Psoas muscle (tissue), 8 donors: ENCODE measurements around the gene ATXN10. TPM values are rescaled to one million over a fixed set of nuclear protein-coding genes. Genes with fewer than 3 reads are reported as not detected.

Experiments used
- ATAC-seq, 4 donors: fragments of 200-7000 bp; cut with Tn5 transposase; one replicate each; pipeline ENCODE4 v1.9.1; 2020; ENCODE audit warnings: moderate library complexity in 3 of 4, mild to moderate bottlenecking in 2 of 4
- DNase-seq, 2 donors: peaks; one replicate each; pipeline ENCODE4 v3.0.0-alpha.2; 2020
- H3K27ac ChIP-seq: fragments of 200-600 bp; one replicate; pipeline ENCODE4 v1.8.0; 2022
- H3K27me3 ChIP-seq, 3 donors: fragments of 200-600 bp in 1 of 3; one replicate each; pipeline versions ENCODE4 v1.6.1 to v1.8.0; 2013 to 2022; ENCODE audit warnings: low read length in 2 of 3, mild to moderate bottlenecking in 2 of 3, moderate library complexity in 1 of 3; ENCODE audit not compliant: insufficient read depth in 3 of 3
- H3K36me3 ChIP-seq, 2 donors: fragments of 200-600 bp in 1 of 2; one replicate each; pipeline versions ENCODE4 v1.6.1 to v1.8.0; 2013 to 2022; ENCODE audit warnings: low read depth in 1 of 2, mild to moderate bottlenecking in 1 of 2, moderate library complexity in 1 of 2; ENCODE audit not compliant: insufficient read depth in 1 of 2
- H3K4me1 ChIP-seq: fragments of 200-600 bp; one replicate; pipeline ENCODE4 v1.8.0; 2022
- H3K4me3 ChIP-seq: fragments of 200-600 bp; one replicate; pipeline ENCODE4 v1.8.0; 2022; ENCODE audit warnings: mild to moderate bottlenecking
- H3K9me3 ChIP-seq: fragments of 200-600 bp; one replicate; pipeline ENCODE4 v1.8.0; 2022
- WGBS, 3 donors: extraction: QIAGEN DNeasy Blood & Tissue Kit; methylation state at CpG; one replicate each; pipeline versions ENCODE4 v1.1.6 to v1.1.7; 2013; 5-methylcytosine and 5-hydroxymethylcytosine counted together
- intact Hi-C, 2 donors: fragments of 100-400 bp; cut with DNase I; formaldehyde crosslinking; loops; one replicate each; pipeline versions ENCODE4 v1.11.0 to v1.14.2; 2022
- polyA plus RNA-seq, 3 donors: library from polyadenylated mRNA; stranded (reverse); fragments of 200-250 nt; gene quantifications; one replicate each; pipeline ENCODE4 v1.2.3, GENCODE V29; 2013
- total RNA-seq, 4 donors: library from RNA; stranded (reverse); fragmentation: NEBNext Ultra II Directional in 2 of 4; extraction: Animal tissue kit (Norgen Biotek cat#: 25700) in 2 of 4; gene quantifications; one replicate each; pipeline versions ENCODE4 v1.2.1 to v1.2.4, GENCODE V29; 2021 to 2023
- TF ChIP-seq, protein P1 (sequence below): fragments of 200-600 bp; IDR thresholded peaks from one replicate; pipeline ENCODE4 v1.8.0; 2022; ENCODE audit warnings: antibody characterized with exemption
- donor health status: healthy with polysubstance abuse.
- donor health status: DM: no; HTN: no; CAD: no; lungs with moderate emphysema.
- donor health status: Bipolar disorder and iron deficiency.
- donor health status: healthy.
- donor health status: DM: yes; HTN: yes; CAD: no.
- donor health status: DM: no; HTN: no; CAD: no.
- donor health status: DM: no; HTN: no; CAD: no.
- donor health status: DM: yes; HTN: yes; CAD: no.

ATXN10 gene
- total and polyA plus RNA-seq, 7 donors = 57.7 to 173 (median 115) TPM

GRCh38 chr22:45891471-45891995, 219.9 kb downstream of the ATXN10 start:
- no peaks in the 10 kb centered on the region for H3K9me3 ChIP-seq
- H3K4me1 ChIP-seq = no peaks in the 10 kb centered on the region
- peaks cover 0 to 59% (median 14%) of the 10 kb centered on the region in 3 donors for H3K27me3 ChIP-seq
- peak; percentile 9 to 38 for DNase-seq
- H3K36me3 ChIP-seq = no peaks in the 10 kb centered on the region
- no peak for ATAC-seq
- TF ChIP-seq, protein P1, sequence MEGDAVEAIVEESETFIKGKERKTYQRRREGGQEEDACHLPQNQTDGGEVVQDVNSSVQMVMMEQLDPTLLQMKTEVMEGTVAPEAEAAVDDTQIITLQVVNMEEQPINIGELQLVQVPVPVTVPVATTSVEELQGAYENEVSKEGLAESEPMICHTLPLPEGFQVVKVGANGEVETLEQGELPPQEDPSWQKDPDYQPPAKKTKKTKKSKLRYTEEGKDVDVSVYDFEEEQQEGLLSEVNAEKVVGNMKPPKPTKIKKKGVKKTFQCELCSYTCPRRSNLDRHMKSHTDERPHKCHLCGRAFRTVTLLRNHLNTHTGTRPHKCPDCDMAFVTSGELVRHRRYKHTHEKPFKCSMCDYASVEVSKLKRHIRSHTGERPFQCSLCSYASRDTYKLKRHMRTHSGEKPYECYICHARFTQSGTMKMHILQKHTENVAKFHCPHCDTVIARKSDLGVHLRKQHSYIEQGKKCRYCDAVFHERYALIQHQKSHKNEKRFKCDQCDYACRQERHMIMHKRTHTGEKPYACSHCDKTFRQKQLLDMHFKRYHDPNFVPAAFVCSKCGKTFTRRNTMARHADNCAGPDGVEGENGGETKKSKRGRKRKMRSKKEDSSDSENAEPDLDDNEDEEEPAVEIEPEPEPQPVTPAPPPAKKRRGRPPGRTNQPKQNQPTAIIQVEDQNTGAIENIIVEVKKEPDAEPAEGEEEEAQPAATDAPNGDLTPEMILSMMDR = no peak
- intact Hi-C loops = no loop called here
- no peak overlapping the region for H3K4me3 ChIP-seq
- WGBS, 3 donors = 61 to 72% (median 72%) methylated on average over 25 of the region's 25 CpGs
- no peak overlapping the region for H3K27ac ChIP-seq

- no peak overlapping the region for H3K27ac ChIP-seq
- TF ChIP-seq, protein P1 = no peak
- 62 to 70% (median 66%) methylated on average over 21 to 22 of the region's 22 CpGs for WGBS, 3 donors
- intact Hi-C loops = no loop called here
- peaks cover 0 to 58% (median 15%) of the 10 kb centered on the region in 3 donors for H3K27me3 ChIP-seq
- ATAC-seq (no peak), DNase-seq (peak; percentile 9 to 42)
- no peak overlapping the region for H3K4me3 ChIP-seq
- no peaks in the 10 kb centered on the region for H3K36me3 ChIP-seq
- no peaks in the 10 kb centered on the region for H3K9me3 ChIP-seq
- H3K4me1 ChIP-seq = no peaks in the 10 kb centered on the region
Measured at GRCh38 chr22:45891996-45892621, 220.5 kb downstream of the ATXN10 start.

- ATAC-seq = no peak
- H3K27ac ChIP-seq = no peak overlapping the region
- H3K27me3 ChIP-seq = peaks cover 0 to 54% (median 15%) of the 10 kb centered on the region in 3 donors
- intact Hi-C loops = no loop called here
- H3K4me3 ChIP-seq = no peak overlapping the region
- TF ChIP-seq, protein P1 = no peak
- 75 to 85% (median 75%) methylated on average over 15 to 16 of the region's 16 CpGs for WGBS, 3 donors
- H3K36me3 ChIP-seq = no peaks in the 10 kb centered on the region
- H3K9me3 ChIP-seq = no peaks in the 10 kb centered on the region
- no peaks in the 10 kb centered on the region for H3K4me1 ChIP-seq
- DNase-seq = peak; percentile 12 to 46
Measured at GRCh38 chr22:45892681-45893461, 221.2 kb downstream of the ATXN10 start.

DNA sequence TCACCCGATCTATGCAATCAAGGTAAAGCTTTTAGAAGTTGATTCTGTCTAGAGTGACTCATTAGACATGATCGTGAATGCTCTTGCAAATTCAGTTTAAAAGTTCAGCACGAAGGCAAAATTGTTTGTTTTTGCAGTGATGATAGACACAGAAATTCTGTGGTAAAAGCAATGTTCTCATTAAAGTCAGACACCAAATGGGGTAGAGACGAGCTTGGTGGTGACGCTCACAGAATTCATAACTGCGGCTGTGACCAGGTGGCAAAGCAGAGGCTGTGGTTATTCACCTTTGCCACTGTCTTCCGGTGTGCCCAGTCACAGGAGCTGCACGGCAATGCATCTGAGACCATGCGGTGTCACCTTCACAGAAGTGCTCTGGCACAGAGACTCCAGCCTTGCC, 221.9 kb downstream of the ATXN10 start:
- 73 to 84% (median 79%) methylated on average over 9 of the region's 9 CpGs for WGBS, 3 donors
- no peaks in the 10 kb centered on the region for H3K9me3 ChIP-seq
- TF ChIP-seq, protein P1 = no peak
- peaks cover 0 to 59% (median 16%) of the 10 kb centered on the region in 3 donors for H3K27me3 ChIP-seq
- DNase-seq (peak in 1 of 2 donors; percentile 10), ATAC-seq (no peak)
- no peaks in the 10 kb centered on the region for H3K36me3 ChIP-seq
- intact Hi-C loops = no loop called here
- no peak overlapping the region for H3K4me3 ChIP-seq
- no peaks in the 10 kb centered on the region for H3K4me1 ChIP-seq
- H3K27ac ChIP-seq = no peak overlapping the region

Other genes with a start within 250 kb of the ATXN10 start
- 10 to 100 TPM; 19.3 to 95.7 (median 29.3) TPM for gene FBLN1, start 169.0 kb upstream of the ATXN10 start, total RNA-seq
- 10 to 100 TPM; 10.5 to 14.0 (median 12.0) TPM for gene FBLN1, start 169.0 kb upstream of the ATXN10 start, polyA plus RNA-seq